Activated CD8-positive, alpha-beta memory T cell treated with anti-CD3 and anti-CD28 coated beads for 48 hours (primary cell): Measurements from ENCODE around the gene PPCDC.

ENCODE experiments used
- DNase-seq, 3 experiments: peaks; one replicate each; pipeline ENCODE4 v3.0.0-alpha.2; 2020; ENCODE audit warnings: low read depth in 2 of 3, low spot score in 2 of 3

The PPCDC gene, protein sequence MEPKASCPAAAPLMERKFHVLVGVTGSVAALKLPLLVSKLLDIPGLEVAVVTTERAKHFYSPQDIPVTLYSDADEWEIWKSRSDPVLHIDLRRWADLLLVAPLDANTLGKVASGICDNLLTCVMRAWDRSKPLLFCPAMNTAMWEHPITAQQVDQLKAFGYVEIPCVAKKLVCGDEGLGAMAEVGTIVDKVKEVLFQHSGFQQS

DNA sequence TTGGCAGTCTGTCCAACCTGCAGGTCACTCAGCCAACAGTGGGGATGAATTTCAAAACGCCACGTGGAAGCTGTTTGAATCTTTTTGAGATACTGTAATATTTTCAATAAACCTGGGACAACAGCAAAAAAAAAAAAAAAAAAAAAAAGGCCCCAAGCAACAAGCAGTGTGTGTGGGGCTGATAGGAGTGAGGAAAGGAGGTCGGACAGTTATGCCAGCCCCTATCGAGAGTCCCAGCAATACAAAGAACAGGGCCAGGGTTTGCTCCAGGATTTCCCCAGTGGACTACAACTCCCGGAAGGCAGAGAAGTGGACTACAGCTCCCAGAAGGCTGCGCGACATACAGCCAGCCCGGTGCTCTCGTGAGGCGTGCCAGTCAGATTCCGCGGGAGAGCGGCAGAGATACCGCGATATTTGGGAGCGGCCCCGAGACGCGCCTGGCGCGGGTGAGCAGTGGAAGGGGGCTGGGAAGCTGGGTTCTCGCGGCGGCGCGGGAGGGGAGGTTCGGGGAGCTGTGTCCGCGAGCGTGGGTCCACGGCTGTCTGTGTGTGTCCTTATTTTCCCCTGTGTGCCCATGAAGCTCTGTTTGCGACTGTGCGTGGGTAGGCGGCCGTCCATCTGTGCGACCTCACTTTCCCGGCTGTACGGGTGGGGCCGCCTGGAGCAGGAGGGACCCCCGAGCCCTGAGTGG is at the start of gene PPCDC:
Gene PPCDC, plus strand, starts transcription at position 410 of the 691 bp plus-strand sequence. CDS start 4,729 bp downstream, outside the sequence.
- DNase-seq, result peak; percentile 84 to 93 (median 85)

DNA sequence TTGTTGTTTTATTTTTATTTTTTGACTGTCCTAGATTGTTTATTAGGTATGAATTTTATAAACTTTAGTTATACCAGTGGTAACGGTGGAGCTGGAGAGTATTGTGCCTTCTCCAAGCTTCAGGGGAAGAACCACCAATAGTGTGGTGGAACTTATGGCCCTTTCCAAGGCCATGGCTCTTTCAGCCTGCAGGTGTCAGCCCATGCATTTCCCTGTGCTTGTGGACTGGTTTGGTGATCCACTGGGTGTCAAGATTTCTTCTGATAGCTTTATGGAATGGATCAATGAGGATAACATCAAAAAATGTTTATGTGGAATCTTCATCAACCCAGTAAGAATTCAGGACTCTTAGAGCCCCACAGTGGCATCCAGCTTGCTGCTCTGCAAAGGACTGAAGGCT is 47.2 kb upstream of the PPCDC start:
- DNase-seq, result no peak

DNA sequence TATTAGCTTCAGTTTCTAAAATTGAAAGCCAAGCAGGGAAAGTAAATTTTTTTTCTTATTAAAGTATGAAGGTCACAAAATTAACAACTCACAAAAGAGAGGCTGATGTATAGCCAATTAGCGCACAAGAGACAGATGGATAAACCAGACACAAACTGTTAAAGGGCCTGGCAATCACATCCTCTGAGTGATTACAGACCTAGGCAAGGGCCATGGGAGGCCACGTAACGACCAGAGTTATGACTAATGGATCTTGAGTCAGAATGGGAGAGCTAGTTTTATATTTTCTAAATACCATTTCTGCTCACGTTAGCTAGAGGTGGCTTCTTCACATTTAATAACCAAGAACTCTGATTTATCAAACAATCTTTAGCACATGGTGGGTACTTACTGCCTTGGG is 45.8 kb upstream of the PPCDC start:
- no peak for DNase-seq

DNA sequence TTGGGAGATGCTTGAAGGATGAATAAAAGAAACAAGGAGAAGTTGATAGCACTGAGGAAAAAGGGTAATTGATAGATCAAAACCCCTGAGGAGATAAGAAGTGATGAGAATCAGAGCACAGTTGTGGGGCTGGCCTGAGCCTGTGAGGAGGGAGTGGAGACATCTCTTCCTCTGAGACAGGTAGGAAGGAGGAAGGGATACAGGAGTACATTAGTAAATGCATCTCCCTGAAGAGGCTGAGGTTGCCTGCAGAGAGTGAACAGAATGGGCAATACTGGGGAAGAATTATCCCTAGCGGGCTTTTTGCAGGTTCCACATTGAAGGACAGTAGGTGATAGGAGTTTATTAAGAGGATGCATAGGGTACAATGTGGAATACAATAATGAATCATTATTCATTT is 45.3 kb upstream of the PPCDC start:
- no peak for DNase-seq

DNA sequence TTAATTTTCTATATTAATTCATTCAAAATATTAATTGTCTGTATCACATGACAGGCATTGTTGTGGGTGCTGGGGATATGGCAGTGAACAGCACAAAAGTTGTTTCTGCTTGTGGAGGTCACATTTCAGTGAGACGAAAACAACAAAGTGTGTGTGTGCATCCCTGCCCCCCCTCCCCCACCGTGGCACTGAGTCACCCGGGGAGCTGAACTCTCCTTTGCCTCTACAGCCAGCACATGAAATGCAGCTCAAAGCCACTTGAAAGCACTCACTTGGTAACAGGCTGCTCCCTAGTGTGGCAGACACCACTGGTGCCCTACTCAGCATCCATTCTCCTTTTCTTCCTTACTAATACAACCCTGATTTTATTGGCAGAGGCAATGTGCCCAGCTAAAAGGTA is 44.9 kb upstream of the PPCDC start:
- DNase-seq, result no peak

DNA sequence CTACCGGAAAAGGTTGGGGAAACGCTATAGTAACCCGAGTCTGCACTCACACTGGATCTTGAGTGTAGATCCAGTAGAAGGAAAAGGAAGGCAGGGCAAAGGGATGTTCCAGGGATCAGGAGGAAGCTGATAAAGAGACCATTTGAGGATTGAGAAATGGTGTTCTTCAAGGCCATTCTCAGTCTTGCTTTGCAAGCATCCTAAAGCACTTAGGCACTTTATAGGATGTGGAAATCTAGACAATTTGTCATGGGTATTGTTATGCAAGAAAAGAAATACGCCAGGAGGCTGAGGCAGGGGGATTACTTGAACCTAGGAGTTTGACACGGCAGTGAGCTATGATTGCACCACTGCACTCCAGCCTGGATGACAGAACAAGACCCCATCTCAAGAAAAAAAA is 41.2 kb upstream of the PPCDC start:
- DNase-seq, result no peak

DNA sequence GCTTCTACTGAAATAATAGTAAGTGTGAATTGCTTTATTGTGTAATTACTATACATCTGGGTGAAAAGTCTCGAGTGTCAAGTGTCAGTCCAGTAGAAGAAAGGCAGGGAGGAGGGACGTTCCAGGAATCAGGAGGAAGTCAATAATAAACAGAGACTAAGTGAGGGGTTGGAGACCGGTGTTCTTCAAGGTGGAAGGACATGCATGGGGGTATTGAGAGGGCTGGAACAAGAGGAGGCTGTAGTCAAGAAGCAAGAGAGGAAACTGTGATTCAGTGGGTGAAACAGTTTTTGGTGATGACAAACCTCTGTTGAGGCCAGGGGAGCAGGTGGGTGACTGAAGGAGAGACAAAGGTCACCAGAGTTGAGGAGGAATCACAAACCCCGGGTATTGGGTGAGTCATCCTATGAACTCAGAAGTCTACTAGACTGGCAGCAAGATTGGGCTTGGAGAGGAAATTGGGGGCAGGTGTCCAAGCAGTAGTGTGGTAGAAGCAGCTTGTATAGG is 39.6 kb upstream of the PPCDC start:
- peak in 2 of 3 experiments; percentile 37 to 41 for DNase-seq

DNA sequence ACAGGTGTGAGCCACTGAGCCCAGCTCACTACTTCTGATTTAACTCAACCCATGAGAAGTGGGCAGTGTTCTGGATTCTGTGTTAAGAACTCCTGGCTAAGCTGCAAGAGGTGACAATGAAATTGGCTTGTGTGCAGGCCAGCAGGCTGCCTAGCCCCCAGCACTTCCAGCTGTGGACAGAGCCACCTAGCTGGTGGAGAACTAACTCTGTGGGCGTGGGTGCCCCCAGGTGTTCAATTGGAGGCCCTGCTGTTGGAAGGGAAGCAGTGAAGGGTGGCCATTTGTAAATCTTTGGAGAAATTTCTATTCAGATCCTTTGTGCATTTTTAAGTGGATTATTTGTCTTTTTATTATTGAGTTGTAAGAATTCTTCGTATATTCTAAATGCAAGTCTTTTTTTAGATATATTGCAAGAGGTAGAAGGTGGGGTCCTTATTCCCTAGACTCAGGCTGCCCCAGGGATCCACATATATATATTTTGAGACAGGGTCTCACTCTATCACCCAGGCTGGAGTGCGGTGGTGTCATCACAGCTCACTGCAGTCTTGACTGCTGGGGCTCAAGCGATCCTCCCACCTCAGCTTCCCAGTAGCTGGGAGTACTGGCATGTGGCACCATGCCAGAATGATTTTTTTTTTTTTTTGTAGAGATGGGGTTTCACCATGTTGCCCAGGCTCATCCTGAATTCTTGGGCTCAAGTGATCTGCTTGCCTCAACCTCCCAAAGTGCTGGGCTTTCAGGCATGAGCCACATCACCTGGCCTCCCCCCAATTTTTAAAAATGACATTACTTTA is 35.2 kb upstream of the PPCDC start:
- peak in 1 of 3 experiments; percentile 20 for DNase-seq

DNA sequence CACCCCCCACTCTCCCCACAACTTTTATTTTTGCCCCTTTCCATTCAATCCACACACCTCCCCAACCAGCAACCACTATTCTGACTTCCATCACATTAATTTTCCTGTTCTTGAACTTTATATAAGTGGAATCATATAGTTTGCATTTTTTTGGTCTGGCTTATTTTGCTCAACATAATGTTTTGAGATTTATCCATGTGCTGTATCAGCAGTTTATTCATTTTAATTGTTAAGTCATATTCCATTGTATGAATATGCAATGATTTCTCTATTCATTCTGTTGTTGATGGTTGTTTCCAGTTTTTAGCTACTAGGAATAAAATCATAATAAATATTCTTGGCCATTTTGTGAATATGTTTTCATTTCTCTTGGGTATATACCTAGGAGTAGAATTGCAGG is 33.9 kb upstream of the PPCDC start:
- no peak for DNase-seq

DNA sequence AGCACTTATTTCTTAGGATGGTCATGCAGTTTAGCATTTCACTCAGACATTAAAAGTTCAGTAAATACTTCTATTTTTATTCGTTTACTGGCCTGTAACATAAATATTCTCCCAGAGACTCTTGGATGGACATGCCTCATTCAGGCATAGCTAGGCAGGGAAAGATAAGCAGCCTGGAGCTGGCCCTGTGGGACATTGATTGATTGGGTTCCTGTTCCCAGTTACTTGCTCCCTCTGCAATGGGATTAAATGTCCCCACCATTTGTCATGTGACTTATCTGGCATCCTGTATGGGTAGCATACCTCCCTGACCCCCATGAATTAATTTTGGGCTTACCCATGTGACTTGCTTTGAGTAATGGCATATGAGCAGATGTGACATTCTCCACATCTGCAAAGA is 30.8 kb upstream of the PPCDC start:
- no peak for DNase-seq

DNA sequence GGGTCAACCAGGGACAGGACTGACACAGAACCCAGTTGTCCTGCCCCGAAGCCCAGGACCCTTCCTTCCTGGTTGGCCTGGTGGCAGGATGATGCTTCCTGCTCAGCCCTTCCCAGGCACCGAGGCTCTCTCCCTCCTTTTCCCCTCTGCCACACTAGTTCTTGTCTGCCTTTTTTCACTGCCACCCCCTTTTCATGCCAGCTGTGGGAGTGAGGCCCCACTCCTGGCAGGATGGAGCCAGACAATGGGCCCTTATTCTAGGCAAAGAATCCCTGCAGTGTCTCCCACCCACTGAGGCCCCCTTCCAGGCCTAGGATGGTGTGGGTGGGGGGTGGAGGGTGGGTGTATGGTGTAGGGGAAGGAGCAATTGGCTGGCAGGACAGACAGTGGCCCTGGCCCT is 29.2 kb upstream of the PPCDC start:
- no peak for DNase-seq

DNA sequence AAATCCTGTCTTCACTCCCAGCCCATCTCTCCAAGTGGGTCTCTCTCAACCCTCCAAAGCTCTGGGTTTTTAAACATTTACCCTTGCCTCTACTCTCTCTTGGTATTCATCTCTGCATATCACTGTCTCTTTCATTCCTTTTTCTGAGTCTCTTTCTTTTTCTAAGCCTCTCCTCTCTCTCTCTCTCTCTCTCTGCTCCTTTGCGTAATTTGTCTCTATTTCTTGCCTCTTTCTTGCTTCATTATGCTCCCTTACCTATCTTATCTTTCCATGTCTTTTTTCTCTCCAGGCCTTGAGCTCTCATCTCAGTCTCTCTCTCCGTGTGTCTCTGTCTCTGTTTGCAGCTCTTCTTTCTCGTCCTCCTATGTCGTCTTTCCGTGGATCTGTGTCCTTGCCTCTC is 28.7 kb upstream of the PPCDC start:
- no peak for DNase-seq

DNA sequence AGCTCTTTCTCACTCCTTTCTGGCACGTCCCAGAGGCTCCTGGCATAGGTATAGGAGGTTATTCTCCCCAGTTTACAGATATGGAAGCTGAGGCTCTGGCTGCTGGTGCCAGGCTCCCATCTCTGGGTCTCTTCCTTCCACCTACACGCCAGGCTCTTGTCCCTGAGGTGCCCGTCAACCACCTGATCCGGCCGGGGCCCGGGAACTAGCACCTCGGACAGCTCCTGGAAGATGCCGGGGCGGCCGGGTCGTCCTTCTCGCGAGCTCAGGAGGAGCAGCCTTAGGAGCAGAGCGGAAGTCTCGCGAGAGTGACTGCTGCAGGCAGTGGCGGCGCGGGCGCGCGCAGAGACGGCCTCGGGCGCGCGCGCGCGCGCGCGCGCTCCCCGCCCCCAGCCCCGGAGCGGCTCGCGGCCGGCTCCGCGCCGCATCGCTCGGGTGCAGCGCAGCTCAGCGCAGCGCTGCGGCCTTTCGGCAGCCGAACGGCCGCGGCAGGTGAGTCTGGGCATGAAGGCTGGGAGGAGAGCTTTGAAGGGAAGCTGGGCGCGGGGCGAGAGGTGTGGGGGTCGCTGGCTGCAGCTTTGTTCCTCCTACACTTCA is 28.1 kb upstream of the PPCDC start, which contains the start of gene SCAMP5:
Gene SCAMP5, plus strand, starts transcription at position 382 of the 597 bp plus-strand sequence. CDS start 16,277 bp downstream, outside the sequence.
- DNase-seq, result peak; percentile 70 to 93 (median 90)

DNA sequence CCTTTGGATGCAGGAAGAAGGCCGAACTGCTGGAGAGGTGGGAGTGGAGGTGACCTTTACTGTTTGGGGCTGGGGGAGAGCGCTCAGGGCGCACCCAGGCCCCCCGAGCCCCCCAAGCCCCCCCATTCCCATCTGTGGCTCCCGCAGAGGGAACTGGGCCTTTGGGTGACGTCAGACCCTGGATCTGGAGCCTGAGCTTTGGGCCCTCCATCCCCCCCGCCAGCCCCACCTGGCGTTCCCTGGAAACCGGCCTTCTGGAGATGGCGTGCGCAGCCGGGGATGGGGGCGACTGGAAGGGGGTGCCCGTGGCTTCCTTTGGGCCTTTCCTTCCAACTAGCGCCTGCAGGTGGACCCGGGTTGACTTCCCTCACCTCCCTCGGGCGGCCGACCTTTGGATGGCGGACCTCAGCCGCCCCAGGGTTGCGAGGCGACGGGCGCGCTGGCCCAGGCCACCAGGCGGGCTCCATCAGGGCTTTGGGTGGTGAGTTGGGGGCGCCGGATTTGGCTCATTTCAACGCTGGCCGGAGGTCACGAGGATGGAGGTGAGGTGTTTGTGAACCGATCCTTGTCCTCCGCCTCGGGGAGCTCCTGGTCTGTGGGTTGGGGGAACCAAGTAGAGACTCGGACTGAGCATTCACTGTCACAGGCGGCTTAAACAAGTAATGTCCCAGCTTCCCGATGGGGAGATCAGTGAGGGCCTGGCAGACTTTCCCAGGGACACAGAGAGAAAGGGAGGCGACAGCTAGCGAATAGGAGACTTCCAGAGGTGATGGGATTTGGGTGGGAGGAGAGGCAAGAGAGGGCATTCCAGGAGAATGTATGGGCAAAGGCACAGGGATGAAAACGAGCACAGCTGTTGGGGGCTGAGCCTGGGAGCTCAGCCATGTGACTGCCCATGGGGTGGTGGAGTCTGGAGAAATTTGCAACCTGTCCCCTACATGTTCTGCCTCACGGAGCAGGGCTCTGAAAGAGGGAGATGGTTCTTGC is 27.3 kb upstream of the PPCDC start:
- no peak for DNase-seq

DNA sequence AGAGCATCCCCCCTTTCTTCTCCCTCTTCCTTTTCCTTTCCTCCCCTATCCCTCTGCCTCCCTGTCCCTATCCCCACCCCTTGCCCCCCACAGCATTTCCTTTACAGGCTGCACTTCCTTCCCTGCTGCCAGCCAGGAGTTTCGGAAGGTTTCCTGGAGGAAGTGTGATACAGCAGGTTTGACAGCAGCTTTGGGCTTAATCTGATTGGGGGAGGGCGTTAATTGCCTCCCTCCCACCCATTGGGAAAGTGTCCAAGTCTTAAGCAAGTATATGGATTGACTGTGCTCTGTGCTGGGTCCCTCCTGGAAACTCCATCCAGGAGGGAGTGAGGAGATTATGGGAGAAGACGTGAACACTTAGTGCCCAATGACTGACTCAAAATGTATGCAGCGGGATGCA is 26.2 kb upstream of the PPCDC start:
- no peak for DNase-seq

DNA sequence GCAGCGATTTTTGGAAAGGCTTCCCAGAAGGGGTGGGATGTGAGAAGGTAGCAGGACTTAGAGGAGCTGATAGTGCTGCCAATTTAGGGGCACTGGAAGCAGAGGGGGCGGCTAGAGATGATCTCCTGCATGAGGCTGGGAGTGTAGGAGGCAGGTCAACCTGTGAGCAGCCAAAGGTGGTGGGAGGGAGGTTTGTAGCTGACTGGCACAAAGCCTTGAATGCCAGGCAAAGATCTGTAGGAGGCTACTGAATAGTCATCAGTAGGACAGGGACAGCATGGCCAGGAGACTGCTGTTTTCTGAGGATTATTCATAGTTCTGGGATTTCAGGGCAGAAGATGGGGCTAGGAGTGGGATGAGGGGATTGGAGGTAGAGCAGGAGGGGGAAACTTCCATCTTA is 25.8 kb upstream of the PPCDC start:
- DNase-seq, result no peak

DNA sequence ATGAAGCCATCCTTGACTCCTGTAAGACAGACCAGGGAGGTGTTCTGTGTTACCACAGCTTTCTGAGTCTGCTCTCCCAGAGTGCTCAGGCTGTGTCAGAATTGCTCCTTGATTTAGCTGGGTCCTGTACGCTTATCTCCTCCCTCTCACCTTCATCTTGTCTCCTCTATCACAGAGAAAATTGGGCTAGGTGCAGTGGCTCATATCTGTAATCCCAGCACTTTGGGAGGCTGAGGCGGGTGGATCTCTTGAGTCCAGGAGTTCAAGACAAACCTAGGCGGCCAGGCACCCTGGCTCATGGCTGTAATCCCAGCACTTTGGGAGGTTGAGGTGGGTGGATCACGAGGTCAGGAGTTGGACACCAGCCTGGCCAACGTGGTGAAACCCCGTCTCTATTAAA is 22.1 kb upstream of the PPCDC start:
- no peak for DNase-seq

DNA sequence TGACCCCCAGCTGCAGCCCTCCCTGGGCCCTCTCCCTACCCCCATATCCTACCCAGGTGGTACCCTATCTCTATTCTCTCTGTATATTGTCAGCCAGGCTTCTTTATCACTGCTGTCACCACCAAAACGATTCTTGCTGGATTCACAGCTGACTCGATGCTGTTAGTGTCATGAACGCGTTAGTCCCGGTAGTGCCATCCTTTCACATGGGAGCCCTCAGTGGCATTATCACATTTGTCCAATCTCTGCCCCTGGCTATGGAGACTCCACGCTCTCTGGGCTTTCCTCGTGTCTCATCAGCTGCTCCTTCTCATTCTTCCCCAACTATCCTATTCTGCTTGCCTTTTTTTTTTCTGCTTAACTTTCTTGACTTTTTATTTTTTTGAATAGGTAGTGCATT is 21.0 kb upstream of the PPCDC start:
- DNase-seq, result no peak

DNA sequence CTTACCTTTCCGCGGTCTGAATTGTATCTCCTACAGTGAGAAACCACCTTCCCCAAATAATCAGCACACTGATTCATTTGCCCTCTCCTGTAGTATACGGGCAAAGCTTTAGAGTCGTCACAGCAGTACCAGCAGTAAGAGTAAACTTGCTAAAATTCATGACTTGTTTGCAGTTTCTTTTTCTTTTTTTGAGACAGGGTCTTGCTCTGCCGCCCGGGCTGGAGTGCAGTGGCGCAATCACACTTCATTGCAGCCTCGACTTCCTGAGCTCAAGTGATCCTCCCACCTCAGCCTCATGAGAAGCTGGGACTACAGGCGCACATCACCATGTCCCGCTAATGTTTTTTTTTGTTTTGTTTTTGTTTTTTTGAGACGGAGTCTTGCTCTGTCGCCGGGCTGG is 16.2 kb upstream of the PPCDC start:
- DNase-seq, result no peak

DNA sequence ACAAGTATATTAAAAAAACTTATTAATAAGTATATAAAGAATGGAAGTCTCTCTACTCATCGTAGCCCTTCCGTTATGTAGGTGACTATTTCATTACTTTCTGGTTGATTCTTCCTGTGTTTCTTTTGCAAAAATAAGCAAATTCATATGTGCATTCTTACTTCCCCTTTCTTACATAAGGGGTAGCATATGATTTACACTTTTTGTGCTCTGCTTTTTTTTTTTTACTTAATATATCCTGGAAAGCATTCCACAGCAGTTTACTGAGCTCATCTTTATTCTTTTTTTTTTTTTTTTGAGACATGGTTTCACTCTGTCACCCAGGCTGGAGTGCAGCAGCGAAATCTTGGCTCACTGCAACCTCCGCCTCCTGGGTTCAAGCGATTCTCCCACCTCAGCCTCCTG is 15.2 kb upstream of the PPCDC start:
- DNase-seq, result no peak
